Hematopoietic multipotent progenitor cell treated with erythropoietin and hydrocortisone succinate and interleukin-3 and kit ligand, for 6 days (in vitro differentiated cells): ENCODE measurements around the gene RNF169.
"Not testable (repeated sequence)": the region's sequence is repeated elsewhere in the genome, so short reads cannot be mapped to it uniquely, and the experiment has no call there.

ENCODE experiments used
- DNase-seq: peaks from one replicate; pipeline ENCODE4 v3.0.0-alpha.2; 2015

RNF169 gene

GRCh38 chr11:74730571-74731260 is 17.9 kb upstream of the RNF169 start:
- DNase-seq: no peak

DNA sequence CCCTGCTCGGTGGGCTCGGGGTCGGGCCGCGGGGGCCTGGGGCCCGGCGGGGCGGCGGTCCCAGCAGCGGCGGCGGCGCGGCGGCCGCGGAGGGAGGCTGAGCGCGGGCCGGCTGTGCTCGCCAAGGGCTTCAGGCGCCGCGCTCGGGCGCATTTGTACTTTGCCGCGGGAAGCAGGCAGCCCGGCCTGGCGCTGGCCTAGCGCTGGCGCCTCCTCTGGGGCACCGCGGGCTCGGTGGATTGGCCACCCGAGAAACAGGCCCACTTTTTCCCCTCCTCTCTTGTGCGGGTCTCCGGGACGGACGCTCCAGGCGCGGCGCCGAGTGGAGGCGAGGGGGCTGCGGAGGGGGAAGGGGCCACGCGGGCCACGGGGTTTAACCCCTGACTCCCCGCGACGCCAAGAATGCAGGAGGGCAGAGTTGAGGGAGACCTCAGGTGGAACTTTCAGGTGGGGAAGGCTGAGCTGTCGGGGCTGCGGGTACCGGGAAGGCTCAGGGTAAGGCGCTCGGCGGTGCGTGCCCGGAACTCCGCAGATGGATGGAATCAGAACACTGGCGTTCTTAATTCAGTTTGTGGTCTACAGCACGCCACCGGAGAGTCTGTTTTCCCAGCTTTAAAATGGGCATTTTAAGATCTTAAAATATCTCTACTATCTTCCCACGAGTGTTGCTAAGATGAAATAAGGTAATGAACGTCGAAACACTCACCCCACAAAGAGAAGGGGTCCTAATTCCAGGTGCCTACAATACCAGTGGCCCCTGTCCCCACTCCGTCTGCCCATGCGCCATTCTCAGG is 17.2 kb upstream of the RNF169 start, which contains the start of gene CHRDL2:
Gene CHRDL2, minus strand, starts transcription at position 126 of the 794 bp plus-strand sequence. CDS start 538 bp downstream, outside the sequence.
- peak; percentile 21 for DNase-seq

- DNase-seq: no peak
Observed at GRCh38 chr11:74734559-74734925, 14.1 kb upstream of the RNF169 start.

DNA sequence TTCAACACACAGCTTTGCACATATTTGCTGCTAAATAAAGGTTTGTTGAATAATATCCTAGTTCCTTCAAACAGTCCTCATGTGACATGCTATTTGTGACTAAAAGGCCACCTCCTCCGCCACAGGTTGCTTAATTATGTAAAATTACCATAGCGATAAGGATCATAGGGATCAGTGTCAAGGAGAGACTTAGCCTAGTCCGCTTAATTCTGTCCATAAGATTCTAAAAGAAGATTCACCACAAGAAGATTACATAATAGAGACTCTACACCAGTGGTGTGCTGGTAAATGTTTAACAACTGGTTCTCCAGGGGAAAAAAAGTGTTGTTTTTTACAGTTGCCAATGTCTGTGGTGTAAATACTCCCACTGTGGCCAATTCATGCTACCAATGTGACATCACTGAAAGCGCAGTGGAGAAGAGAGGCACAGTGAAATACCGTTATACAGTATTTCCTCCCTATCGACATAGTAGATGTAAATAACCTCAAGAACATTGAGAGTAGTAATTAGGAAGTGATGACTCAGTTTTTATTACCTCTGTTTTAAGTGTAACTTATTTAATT is 13.2 kb upstream of the RNF169 start:
- no peak for DNase-seq

GRCh38 chr11:74736031-74736430 is 12.6 kb upstream of the RNF169 start:
- no peak for DNase-seq

DNA sequence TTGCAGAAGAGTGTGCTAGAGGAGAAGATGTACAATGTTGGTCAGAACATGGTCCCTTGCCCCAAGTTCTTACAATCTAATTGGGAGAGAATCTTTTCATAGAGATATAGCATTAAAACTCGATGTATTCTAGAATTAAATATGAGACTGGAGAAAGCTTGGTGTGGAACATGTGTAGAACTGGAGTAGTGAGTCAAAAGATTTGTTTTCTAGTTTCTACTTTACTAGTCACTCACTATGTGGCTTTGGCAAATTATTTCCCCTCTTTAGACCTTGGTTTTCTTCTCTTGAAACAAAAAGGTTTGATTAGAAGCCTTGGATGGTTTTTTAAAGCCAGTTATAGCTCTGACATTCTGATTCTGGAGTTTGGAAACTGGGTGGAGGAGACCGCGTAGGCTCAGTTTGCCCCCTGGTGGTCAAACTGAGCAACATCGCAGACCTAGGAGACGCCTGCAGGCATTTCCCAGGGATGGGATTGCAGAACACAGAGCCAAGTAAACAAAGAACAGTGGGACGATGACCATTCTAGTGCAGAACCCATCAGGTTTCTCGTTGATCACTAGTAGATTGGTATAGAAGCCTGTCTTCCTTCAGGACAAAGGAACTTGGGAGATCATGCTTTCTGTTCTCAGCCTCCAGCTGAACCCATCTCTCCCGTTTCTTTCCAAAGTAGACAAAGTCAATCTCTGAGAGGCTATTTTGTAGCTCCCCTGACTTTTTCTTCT is 8.9 kb upstream of the RNF169 start:
- peak; percentile 82 for DNase-seq

- no peak for DNase-seq
Observed at GRCh38 chr11:74742070-74742469, 6.6 kb upstream of the RNF169 start.

GRCh38 chr11:74743640-74744039 is 5.0 kb upstream of the RNF169 start:
- no peak for DNase-seq

- DNase-seq: no peak
Observed at GRCh38 chr11:74744277-74744676, 4.4 kb upstream of the RNF169 start.

- no peak for DNase-seq
Observed at GRCh38 chr11:74746868-74747267, 1.8 kb upstream of the RNF169 start.

DNA sequence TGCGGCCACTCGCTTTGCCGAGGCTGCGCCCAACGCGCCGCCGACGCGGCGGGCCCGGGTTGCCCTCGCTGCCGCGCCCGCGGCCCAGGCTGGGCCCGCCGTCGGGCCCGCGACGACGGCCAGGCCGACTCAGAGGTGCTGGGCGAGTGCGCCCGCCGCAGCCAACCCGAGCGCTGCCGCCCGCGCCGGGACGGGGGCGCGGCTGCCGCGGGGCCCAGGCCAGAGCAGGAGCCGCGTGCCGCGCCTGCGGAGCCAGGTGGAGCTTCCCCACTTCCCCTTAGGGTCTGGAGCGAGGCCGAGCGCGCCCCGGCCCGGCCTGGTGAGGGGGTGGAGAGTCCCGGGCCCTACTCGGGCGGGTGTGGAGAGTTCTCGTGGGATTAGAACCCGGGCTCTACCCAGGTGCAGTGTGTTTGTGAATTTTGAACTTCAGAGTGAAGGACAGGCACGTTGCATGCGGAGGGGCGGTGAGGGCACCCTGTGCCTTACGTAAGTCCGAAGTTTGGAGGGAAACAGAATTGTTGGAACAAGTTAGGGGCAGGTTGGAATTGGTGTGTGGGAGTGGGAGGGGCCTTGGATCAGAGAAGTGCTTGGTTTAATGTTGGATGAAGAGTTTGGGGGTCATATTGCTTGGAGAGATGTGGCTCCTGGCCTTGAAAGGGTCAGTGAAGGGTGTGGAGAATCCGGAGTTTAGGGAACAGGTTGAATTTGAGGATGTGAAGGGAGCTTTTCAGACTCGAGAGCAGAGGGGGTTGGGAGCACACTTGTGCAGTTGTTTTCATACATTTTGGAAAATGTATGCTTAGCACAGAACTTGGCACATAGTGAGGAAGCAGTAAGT is 697 bp downstream of the RNF169 start:
- DNase-seq: peak; percentile 63

GRCh38 chr11:74749965-74750296 is 1.3 kb downstream of the RNF169 start:
- peak; percentile 33 for DNase-seq

- DNase-seq: not testable (repeated sequence)
Observed at GRCh38 chr11:74750598-74750997, 1.9 kb downstream of the RNF169 start.

DNA sequence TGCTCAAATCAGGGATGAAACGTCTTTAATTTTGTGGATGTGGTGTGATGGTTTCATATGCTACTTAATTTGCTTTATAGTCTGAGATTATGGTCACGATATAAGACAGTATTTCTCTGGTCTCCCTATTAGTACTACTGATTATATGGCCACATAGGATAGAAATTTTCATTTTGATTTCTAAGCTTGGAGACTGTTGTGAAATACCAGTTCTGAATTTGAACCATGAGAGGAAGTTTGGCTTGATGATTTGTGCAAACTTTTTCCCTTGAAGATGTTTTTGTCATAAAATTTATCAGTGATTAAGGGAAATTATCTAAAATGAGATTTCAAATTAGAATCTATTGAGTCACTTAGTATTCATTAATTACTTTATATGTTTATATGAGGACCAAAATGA is 2.7 kb downstream of the RNF169 start:
- DNase-seq: no peak

DNA sequence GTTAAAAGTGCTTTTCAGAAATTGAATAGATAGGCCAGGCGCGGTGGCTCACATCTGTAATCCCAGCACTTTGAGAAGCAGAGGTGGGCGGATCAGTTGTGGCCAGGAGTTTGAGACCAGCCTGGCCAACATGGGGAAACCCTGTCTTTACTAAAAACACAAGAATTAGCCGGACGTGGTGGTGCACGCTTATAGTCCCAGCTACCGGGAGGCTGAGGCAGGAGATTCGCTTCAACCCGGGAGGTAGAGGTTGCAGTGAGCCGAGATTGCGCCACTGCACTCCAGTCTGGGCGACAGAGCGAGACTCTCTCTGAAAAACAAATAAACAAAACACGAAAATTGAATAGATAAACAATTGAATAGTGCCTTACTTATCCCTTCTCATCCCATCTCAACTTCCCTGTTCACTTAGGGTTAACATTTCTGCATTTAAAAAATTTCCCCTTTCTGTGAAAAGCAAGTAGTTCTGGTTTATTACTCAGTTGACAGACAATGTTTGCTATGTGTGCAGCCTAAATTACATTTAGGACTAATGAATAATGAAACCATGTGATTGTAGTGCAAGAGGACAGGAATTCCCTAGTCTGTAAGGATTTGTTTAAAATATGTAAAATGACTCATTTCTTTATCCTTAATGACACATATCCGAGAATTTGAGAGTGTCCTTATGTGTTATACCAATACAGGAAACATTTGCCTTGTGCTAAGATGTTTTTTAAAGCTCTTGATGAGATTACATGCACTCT is 6.0 kb downstream of the RNF169 start:
- no peak for DNase-seq

GRCh38 chr11:74755395-74755995 is 6.8 kb downstream of the RNF169 start:
- no peak for DNase-seq

DNA sequence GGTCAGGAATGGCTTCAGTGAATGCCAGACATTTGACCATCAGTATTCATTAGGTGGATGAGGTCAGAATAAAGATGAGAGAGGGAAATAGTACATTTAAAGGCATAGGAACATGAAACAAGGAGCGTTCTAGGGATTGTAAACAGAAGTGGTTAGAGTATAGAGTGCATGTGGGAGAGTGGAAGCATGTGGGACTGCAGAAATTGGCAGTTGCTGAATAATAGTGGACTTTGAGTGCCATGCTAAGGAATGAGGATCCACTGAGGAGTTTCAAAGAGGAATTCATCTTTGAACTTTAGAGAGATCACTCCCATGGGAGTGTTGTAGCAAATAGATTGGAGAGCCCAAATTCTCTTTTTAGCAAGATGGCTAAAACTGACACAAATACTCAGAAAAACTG is 7.9 kb downstream of the RNF169 start:
- DNase-seq: no peak

GRCh38 chr11:74766905-74767304 is 18.3 kb downstream of the RNF169 start:
- DNase-seq: no peak

- DNase-seq: not testable (repeated sequence)
Observed at GRCh38 chr11:74768172-74768651, 19.6 kb downstream of the RNF169 start.

DNA sequence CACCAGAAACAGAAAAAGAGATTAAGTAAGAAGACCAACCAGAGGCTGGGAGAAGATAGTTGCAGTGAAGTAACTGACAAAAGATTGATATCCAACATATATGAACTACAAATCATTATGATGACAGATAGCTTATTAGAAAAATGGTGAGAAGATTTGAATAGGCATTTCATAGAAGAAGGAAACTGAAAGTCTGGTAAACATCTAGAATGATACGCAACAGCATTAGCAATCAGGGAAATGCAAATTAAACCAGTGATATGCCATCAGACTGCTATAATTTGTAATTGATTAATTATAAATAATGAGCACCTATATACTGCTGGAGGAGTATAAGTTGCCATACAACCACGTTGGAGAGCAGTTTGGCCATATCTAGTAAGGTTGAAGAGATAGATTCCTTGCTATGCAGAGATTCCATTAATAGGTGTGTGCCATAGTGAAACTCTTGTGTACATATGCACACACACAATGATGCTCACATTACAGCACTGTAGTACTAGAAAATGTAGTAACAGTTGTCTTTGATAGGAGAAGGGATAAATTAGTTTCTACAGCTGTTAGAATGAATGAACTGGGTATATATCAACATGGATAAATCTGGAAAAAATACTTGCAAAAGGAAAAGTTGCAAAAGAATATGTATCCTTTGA is 20.5 kb downstream of the RNF169 start:
- no peak for DNase-seq

DNA sequence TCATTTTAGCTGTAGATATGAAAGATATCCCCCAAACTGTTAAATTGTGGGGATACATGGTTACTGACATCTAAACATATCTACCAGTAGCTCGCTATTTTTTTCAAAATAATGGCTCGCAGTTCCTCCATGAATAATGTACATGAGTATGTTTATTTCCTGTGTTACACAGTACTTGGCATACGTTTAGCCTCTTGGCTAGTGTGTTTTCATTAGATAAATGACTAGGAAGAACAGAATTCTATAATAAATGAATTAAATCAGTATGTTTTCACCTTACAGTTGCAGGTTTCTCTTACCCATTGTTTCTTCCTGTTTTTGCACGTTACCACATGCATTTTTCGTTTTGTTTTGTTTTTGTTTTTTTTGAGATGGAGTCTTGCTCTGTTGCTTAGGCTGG is 21.8 kb downstream of the RNF169 start:
- DNase-seq: peak; percentile 36
